Caco-2 (cell line): Measurements from ENCODE around the gene DNAJA2. TPM values are rescaled to one million over a fixed set of nuclear protein-coding genes. Genes with fewer than 3 reads are reported as not detected.

Experiments
- BruUV-seq: library from RNA; stranded (reverse); fragments of 400-500 nt; replicated peaks from 2 replicates; lab custom pipeline; 2021; lab: Mats Ljungman, UMichigan
- CTCF ChIA-PET: fragments of 300-600 bp; sonication (Branson Sonifier 250); formaldehyde crosslinking; loops from one replicate; lab custom pipeline; 2022; ENCODE audit warnings: antibody characterized with exemption; lab: Charles Lee
- POLR2A ChIA-PET: fragments of 300-600 bp; sonication (Branson Sonifier 250); formaldehyde crosslinking; loops from one replicate; lab custom pipeline; 2022; ENCODE audit warnings: antibody characterized with exemption; lab: Charles Lee
- DNase-seq, 2 experiments: peaks; one replicate each; pipeline versions ENCODE4 v3.0.0 to v3.0.0-alpha.2; 2020 to 2022
- H3K27me3 ChIP-seq: replicated peaks from 2 replicates; pipeline ENCODE4 v1.6.0; 2011; ENCODE audit warnings: low read length; ENCODE audit not compliant: control insufficient read depth, insufficient read depth
- H3K36me3 ChIP-seq: 2 replicates; pipeline ENCODE4 v1.5.1; 2011; ENCODE audit warnings: low read length; ENCODE audit not compliant: control insufficient read depth, insufficient read depth
- H3K4me1 ChIP-seq: fragments of 250-450 bp; sonication (Bioruptor Pico); 2 replicates; pipeline ENCODE4 v1.5.1; 2020; ENCODE audit warnings: mild to moderate bottlenecking
- H3K4me3 ChIP-seq: 2 replicates; pipeline ENCODE4 v1.5.1; 2011; ENCODE audit warnings: low read depth, mild to moderate bottlenecking, control low read depth, low read length
- H3K9me3 ChIP-seq: fragments of 250-450 bp; sonication (Bioruptor Pico); 2 replicates; pipeline ENCODE4 v1.5.1; 2020; ENCODE audit warnings: mild to moderate bottlenecking, moderate library complexity
- H3K27ac Mint-ChIP-seq: one replicate; pipeline ENCODE4 v1.8.0; 2022; ENCODE audit warnings: mixed read lengths; ENCODE audit not compliant: unreplicated experiment
- H3K27me3 Mint-ChIP-seq: one replicate; pipeline ENCODE4 v1.8.0; 2022; ENCODE audit warnings: mixed read lengths; ENCODE audit not compliant: insufficient read depth, unreplicated experiment
- H3K36me3 Mint-ChIP-seq: one replicate; pipeline ENCODE4 v1.8.0; 2022; ENCODE audit warnings: mild to moderate bottlenecking, mixed read lengths; ENCODE audit not compliant: insufficient read depth, unreplicated experiment
- H3K4me1 Mint-ChIP-seq: one replicate; pipeline ENCODE4 v1.8.0; 2022; ENCODE audit warnings: low read depth, mixed read lengths; ENCODE audit not compliant: unreplicated experiment
- H3K4me3 Mint-ChIP-seq: one replicate; pipeline ENCODE4 v1.8.0; 2022; ENCODE audit warnings: mild to moderate bottlenecking, moderate library complexity, mixed read lengths; ENCODE audit not compliant: unreplicated experiment
- H3K9me3 Mint-ChIP-seq: one replicate; pipeline ENCODE4 v1.8.0; 2022; ENCODE audit warnings: mixed read lengths; ENCODE audit not compliant: unreplicated experiment
- CTCF ChIP-seq, 2 experiments: fragments of 200-600 bp in 1 of 2; IDR thresholded peaks; 1 replicate in 1 of 2; 2 replicates in 1 of 2; pipeline versions ENCODE4 v1.5.1 to v1.8.0; 2011 to 2022; ENCODE audit warnings: antibody characterized with exemption in 1 of 2, control low read depth in 1 of 2, inconsistent platforms in 1 of 2, low read depth in 1 of 2, low read length in 1 of 2, mild to moderate bottlenecking in 1 of 2, moderate library complexity in 1 of 2; ENCODE audit not compliant: insufficient read depth in 1 of 2, severe bottlenecking in 1 of 2, unreplicated experiment in 1 of 2
- intact Hi-C: fragments of 100-400 bp; cut with micrococcal nuclease; formaldehyde crosslinking; loops from one replicate; pipeline ENCODE4 v1.10.0; 2022; ENCODE audit not compliant: unreplicated experiment
- total RNA-seq: library from RNA; stranded (reverse); gene quantifications from 2 replicates; pipeline ENCODE4 v1.2.3, GENCODE V29; 2022

DNAJA2 gene
- total RNA-seq, 1 experiment from 2014 or later = 56.2 TPM

GRCh38 chr16:46906360-46907060 lies 67.0 kb downstream of the DNAJA2 start:
- DNase-seq = no peak
- Mint-ChIP-seq H3K4me3 (no peak overlapping the region), H3K27me3 (no peaks in the 10 kb centered on the region), H3K27ac (no peak overlapping the region), H3K9me3 (no peaks in the 10 kb centered on the region), H3K4me1 (peaks cover 6% of the 10 kb centered on the region), H3K36me3 (peaks cover 93% of the 10 kb centered on the region)
- Histone ChIP-seq H3K9me3 (no peaks in the 10 kb centered on the region), H3K4me3 (no peak overlapping the region), H3K4me1 (peaks cover 6% of the 10 kb centered on the region; the same call in 1 of the 2 replicates), H3K36me3 (peaks cover 1% of the 10 kb centered on the region; the same call in 1 of the 2 replicates), H3K27me3 (no peaks in the 10 kb centered on the region)
- CTCF ChIA-PET = interaction anchor here (1.0 to 1.6 kb wide), 2 partner anchors 53 to 54 kb away, joined by 3 to 10 read pairs; no protein-coding TSS in a partner anchor
- POLR2A ChIA-PET = no interaction called here
- intact Hi-C loops = loop anchor here (10.0 kb wide), 1 partner anchor 232 kb away; no protein-coding TSS in a partner anchor
- BruUV-seq = no TSS peak
- TF ChIP-seq CTCF (IDR thresholded peaks at IDR 0.05; ENCODE audit: insufficient read depth in 1 of 2, low read depth in 1 of 2, low read length in 1 of 2, severe bottlenecking in 1 of 2, unreplicated experiment in 1 of 2) = no peak

Other genes with a start within 250 kb of the DNAJA2 start
- 1.2 and 1.8 TPM in 2 replicates for gene MYLK3, start 225.3 kb downstream of the DNAJA2 start, total RNA-seq
- gene C16orf87, start 142.5 kb downstream of the DNAJA2 start, total RNA-seq = 11.9 and 12.1 TPM in 2 replicates
- 128 and 142 TPM in 2 replicates for gene GPT2, start 89.3 kb downstream of the DNAJA2 start, total RNA-seq
- gene NETO2, start 170.3 kb upstream of the DNAJA2 start, total RNA-seq = 35.4 and 41.2 TPM in 2 replicates